ENCODE data around the gene UBR4.

GRCh38 chr1:19081218-19081893 lies 128.7 kb downstream of the UBR4 start:
- TF ChIP-seq CTCF (IDR thresholded peaks at IDR 0.05; ENCODE audit: poor library complexity) (no peak), EZH2phosphoT487 (IDR thresholded peaks at IDR 0.05; ENCODE audit: low read depth, severe bottlenecking, unreplicated experiment) (no peak)
